ENCODE results near the gene AFG1L.

AFG1L gene

DNA sequence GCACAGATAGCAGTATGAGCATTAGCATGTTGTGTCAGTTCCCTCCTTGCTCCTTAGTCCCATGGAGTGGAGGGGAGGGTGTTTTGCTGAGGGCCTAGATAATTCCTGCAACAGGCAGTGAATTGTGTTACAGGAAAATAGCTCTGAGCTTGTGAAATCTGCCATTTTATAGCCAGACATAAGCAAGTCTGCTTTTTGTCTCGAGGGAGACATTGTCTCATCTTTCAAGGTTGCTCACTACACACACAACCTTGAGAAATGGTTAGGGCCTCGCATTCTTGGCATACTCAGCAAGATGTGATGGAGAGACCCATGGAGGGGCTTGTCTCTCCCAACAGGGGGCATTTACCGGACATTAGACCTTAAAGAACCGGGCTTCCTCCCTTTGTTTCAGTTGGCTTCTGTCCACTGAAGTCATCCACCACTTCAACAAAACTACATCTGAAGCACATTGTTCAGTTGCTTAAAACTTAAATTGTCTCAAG lies 157.9 kb downstream of the AFG1L start:
- no peak overlapping the region for H3K4me3 ChIP-seq (ENCODE audit: low read length)
- TF ChIP-seq, protein P1, sequence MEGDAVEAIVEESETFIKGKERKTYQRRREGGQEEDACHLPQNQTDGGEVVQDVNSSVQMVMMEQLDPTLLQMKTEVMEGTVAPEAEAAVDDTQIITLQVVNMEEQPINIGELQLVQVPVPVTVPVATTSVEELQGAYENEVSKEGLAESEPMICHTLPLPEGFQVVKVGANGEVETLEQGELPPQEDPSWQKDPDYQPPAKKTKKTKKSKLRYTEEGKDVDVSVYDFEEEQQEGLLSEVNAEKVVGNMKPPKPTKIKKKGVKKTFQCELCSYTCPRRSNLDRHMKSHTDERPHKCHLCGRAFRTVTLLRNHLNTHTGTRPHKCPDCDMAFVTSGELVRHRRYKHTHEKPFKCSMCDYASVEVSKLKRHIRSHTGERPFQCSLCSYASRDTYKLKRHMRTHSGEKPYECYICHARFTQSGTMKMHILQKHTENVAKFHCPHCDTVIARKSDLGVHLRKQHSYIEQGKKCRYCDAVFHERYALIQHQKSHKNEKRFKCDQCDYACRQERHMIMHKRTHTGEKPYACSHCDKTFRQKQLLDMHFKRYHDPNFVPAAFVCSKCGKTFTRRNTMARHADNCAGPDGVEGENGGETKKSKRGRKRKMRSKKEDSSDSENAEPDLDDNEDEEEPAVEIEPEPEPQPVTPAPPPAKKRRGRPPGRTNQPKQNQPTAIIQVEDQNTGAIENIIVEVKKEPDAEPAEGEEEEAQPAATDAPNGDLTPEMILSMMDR (IDR thresholded peaks at IDR 0.05; ENCODE audit: insufficient read depth, low read depth, low read length, missing control alignments) = no peak

DNA sequence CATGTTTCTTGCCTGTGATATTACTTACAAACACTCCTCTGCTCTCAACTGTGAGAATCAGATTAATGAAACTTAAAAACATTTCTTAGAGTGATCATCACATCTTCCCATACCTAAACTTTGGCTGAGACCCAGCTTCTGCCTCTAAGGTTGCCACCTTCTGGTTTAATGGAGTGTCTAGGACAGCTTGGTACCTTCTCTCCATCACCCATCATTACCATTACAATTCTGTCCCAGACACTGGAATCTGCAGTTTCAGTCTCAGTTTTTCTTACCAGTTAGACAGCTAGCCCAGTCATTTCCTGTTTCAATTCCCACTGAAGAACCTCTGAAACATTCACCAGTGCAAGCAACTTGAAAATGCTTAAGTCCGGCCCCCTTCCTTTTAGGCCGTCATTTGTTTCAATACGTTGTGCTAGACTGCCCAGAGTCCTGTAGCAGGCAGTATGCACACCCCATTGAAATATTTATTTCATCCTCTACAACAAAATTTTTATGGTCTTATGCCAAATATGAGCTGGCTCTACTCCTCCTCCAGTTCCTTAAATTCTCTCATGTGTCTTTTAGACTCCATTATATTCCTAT lies 158.8 kb downstream of the AFG1L start:
- TF ChIP-seq, protein P1 (IDR thresholded peaks at IDR 0.05; ENCODE audit: insufficient read depth, low read depth, low read length, missing control alignments) = no peak
- peak; percentile 3 for DNase-seq (ENCODE audit: low read depth)
- H3K4me3 ChIP-seq (ENCODE audit: low read length) = no peak overlapping the region

More for the DNA sequence above, 157.9 kb downstream of the AFG1L start:
- DNase-seq (ENCODE audit: low read depth) = no peak

DNA sequence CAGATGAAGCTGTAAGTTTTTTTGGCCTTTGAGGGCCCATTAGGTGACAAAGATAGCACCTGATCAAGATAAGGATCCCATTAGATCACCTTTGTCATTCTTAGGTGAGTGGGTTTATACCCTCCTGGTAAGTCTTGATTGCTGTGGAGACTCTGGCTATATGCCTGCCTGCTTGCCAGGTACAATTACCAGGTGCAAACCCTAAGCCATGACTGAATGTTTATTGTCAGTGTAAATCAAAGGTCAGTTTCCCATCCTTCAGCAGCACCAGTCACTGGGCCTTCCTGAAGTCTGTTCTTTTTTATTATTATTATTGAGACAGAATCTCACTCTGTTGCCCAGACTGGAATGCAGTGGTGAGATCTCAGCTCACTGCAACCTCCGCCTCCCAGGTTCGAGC lies 159.5 kb downstream of the AFG1L start:
- DNase-seq (ENCODE audit: low read depth) = no peak
- H3K4me3 ChIP-seq (ENCODE audit: low read length) = no peak overlapping the region
- TF ChIP-seq, protein P1 (IDR thresholded peaks at IDR 0.05; ENCODE audit: insufficient read depth, low read depth, low read length, missing control alignments) = no peak

DNA sequence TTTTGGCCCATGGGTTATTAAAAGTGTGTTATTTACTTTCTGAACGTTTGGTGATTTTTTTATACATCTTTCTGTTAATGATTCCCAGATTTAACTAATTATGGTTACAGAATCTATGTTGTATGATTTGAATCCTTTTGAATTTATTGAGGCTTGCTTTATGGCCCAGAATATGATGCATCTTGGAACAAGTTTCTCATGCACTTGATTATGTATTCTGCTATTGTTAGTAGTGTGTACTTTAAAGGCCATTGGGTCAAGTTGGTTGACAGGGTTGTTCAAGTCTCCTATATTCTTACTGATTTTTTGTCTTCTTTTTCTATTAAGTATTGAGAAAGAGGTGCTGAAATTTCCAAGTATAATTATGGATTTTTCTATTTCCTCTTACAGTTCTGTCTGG lies 160.8 kb downstream of the AFG1L start:
- H3K4me3 ChIP-seq (ENCODE audit: low read length) = no peak overlapping the region
- no peak for DNase-seq (ENCODE audit: low read depth)
- TF ChIP-seq, protein P1 (IDR thresholded peaks at IDR 0.05; ENCODE audit: insufficient read depth, low read depth, low read length, missing control alignments) = no peak

DNA sequence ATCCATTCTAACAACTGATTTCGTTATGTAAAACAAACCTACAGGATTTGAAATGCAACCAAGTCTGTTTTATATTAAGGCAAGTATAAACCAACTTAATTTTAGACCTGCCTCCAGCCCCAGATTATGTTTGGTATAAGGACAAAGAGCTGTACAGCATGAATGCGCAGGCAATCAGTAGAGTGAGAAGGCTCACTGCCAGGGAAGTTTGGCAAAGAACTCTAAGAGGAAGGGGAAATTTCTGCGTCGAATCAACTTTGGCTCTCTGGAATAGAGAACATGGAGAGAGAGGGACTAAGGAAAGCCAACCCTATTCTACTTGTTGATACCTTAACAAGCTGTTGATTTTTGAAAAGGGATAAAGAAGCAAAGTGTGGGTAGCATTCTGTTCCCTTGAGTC lies 168.9 kb downstream of the AFG1L start:
- no peak overlapping the region for H3K4me3 ChIP-seq (ENCODE audit: low read length)
- no peak for DNase-seq (ENCODE audit: low read depth)
- TF ChIP-seq, protein P1 (IDR thresholded peaks at IDR 0.05; ENCODE audit: insufficient read depth, low read depth, low read length, missing control alignments) = no peak

DNA sequence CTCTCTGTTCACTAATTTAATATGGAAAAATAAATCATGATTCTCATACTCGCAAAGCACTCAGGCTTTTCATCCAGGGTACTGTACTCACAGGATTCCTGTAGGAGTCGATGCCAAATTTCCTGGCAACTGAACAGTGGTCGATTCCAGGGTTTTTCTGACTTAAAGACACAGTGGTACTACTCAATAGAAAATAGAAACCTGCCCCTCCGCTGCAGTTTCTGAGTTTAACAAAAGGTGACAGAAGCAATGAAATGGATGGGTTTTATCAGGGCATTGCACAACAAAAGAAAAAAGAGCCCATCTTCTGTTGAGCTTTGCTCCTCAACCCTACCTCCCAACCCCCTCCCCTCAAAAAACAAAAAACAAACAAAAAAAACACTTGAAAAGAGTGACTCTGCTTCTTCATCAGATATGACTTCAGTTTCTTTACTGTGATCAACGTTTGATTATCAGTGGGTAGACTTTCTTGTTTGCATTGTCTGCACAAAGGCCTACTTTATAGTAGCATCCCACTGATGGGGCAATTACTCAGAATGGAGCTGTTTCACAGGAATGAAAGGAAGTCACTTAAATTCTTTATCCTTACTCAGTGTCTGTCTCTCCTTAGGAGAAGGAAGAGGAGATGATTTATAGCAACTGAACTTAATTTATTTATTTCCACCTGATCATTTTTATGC lies 169.7 kb downstream of the AFG1L start:
- TF ChIP-seq, protein P1 (IDR thresholded peaks at IDR 0.05; ENCODE audit: insufficient read depth, low read depth, low read length, missing control alignments) = no peak
- H3K4me3 ChIP-seq (ENCODE audit: low read length) = no peak overlapping the region
- DNase-seq (ENCODE audit: low read depth) = no peak

Data from epithelial cell of esophagus (primary cell).